ENCODE data around the gene CHCHD10. TPM values are rescaled to one million over a fixed set of nuclear protein-coding genes. Genes with fewer than 3 reads are reported as not detected.

The CHCHD10 gene
- total RNA-seq, 1 experiment from 2014 or later, result 86.0 TPM

GRCh38 chr22:23787910-23788309 lies 20.1 kb upstream of the CHCHD10 start:
- intact Hi-C loops (cut with micrococcal nuclease), result no loop called here
- TSS peak; percentile 43 for BruUV-seq (replicated peaks)
- peak overlapping the region; percentile 80 for H3K4me3 Mint-ChIP-seq (ENCODE audit: unreplicated experiment)

GRCh38 chr22:23787600-23787896 lies 19.8 kb upstream of the CHCHD10 start:
- ChIA-PET POLR2A (interaction anchor here (0.7 to 1.4 kb wide), 5 partner anchors 13 to 106 kb away, joined by 3 to 6 read pairs (median 4); partner anchors contain the start of genes MIF and MMP11), CTCF (interaction anchor here (0.6 kb wide), 1 partner anchor 101 kb away, joined by 4 read pairs; no protein-coding TSS in a partner anchor)
- intact Hi-C loops (cut with micrococcal nuclease), result no loop called here
- peak overlapping the region; percentile 42 for H3K27ac Mint-ChIP-seq (ENCODE audit: low read depth, unreplicated experiment)
- peaks cover 9% of the 10 kb centered on the region for H3K4me1 Mint-ChIP-seq (ENCODE audit: insufficient read depth, unreplicated experiment)
- peaks cover 16% of the 10 kb centered on the region for H3K36me3 Mint-ChIP-seq (ENCODE audit: insufficient read depth, unreplicated experiment)
- peak overlapping the region; percentile 80 for H3K4me3 Mint-ChIP-seq (ENCODE audit: unreplicated experiment)
- H3K9me3 Mint-ChIP-seq (ENCODE audit: unreplicated experiment), result no peaks in the 10 kb centered on the region
- DNase-seq (ENCODE audit: unreplicated experiment), result no peak
- H3K27me3 Mint-ChIP-seq (ENCODE audit: insufficient read depth, unreplicated experiment), result no peaks in the 10 kb centered on the region
- no peak for TF ChIP-seq CTCF (IDR thresholded peaks at IDR 0.05; ENCODE audit: unreplicated experiment)
- no TSS peak for BruUV-seq (replicated peaks)

More at GRCh38 chr22:23787910-23788309, 20.1 kb upstream of the CHCHD10 start:
- ChIA-PET CTCF (no interaction called here), POLR2A (interaction anchor here (0.7 to 1.4 kb wide), 6 partner anchors 13 to 106 kb away, joined by 3 to 6 read pairs (median 4); partner anchors contain the start of genes MIF, MMP11 and ZNF70)
- no peak for TF ChIP-seq CTCF (IDR thresholded peaks at IDR 0.05; ENCODE audit: unreplicated experiment)
- Mint-ChIP-seq H3K27ac (ENCODE audit: low read depth, unreplicated experiment) (peak overlapping the region; percentile 42), H3K9me3 (ENCODE audit: unreplicated experiment) (no peaks in the 10 kb centered on the region), H3K27me3 (ENCODE audit: insufficient read depth, unreplicated experiment) (no peaks in the 10 kb centered on the region), H3K36me3 (ENCODE audit: insufficient read depth, unreplicated experiment) (peaks cover 20% of the 10 kb centered on the region), H3K4me1 (ENCODE audit: insufficient read depth, unreplicated experiment) (peaks cover 9% of the 10 kb centered on the region)
- DNase-seq (ENCODE audit: unreplicated experiment), result no peak

- H3K4me3 Mint-ChIP-seq (ENCODE audit: unreplicated experiment), result peak within 1 kb of the TSS; percentile 80
- H3K9me3 Mint-ChIP-seq (ENCODE audit: unreplicated experiment), result no peaks in the 10 kb centered on the region
- intact Hi-C loops (cut with micrococcal nuclease), result no loop called here
- peaks cover 11% of the 10 kb centered on the region for H3K36me3 Mint-ChIP-seq (ENCODE audit: insufficient read depth, unreplicated experiment)
- no peak for TF ChIP-seq CTCF (IDR thresholded peaks at IDR 0.05; ENCODE audit: unreplicated experiment)
- no TSS peak for BruUV-seq (replicated peaks)
- peak; percentile 88 for DNase-seq (ENCODE audit: unreplicated experiment)
- H3K4me1 Mint-ChIP-seq (ENCODE audit: insufficient read depth, unreplicated experiment), result peaks cover 9% of the 10 kb centered on the region
- ChIA-PET CTCF (interaction anchor here (0.6 kb wide), 1 partner anchor 101 kb away, joined by 4 read pairs; no protein-coding TSS in a partner anchor), POLR2A (interaction anchor here (0.7 to 1.4 kb wide), 4 partner anchors 12 to 107 kb away, joined by 3 to 6 read pairs (median 4); partner anchors contain the start of genes MIF and MMP11)
- no peaks in the 10 kb centered on the region for H3K27me3 Mint-ChIP-seq (ENCODE audit: insufficient read depth, unreplicated experiment)
- H3K27ac Mint-ChIP-seq (ENCODE audit: low read depth, unreplicated experiment), result peak within 1 kb of the TSS; percentile 42
Measured at GRCh38 chr22:23786752-23787599, 19.2 kb upstream of the CHCHD10 start, which contains the start of gene SMARCB1. SMARCB1 (plus strand) TSS chr22:23786966; CDS start chr22:23787170, 204 bp downstream.

- peaks cover 5% of the 10 kb centered on the region for H3K36me3 Mint-ChIP-seq (ENCODE audit: insufficient read depth, unreplicated experiment)
- H3K4me1 Mint-ChIP-seq (ENCODE audit: insufficient read depth, unreplicated experiment), result peaks cover 15% of the 10 kb centered on the region
- H3K27ac Mint-ChIP-seq (ENCODE audit: low read depth, unreplicated experiment), result no peak overlapping the region
- H3K9me3 Mint-ChIP-seq (ENCODE audit: unreplicated experiment), result no peaks in the 10 kb centered on the region
- POLR2A ChIA-PET, result interaction anchor here (1.0 kb wide), 1 partner anchor 11 kb away, joined by 4 read pairs; no protein-coding TSS in a partner anchor
- DNase-seq (ENCODE audit: unreplicated experiment), result no peak
- TSS peak; percentile 85 for BruUV-seq (replicated peaks)
- intact Hi-C loops (cut with micrococcal nuclease), result no loop called here
- TF ChIP-seq CTCF (IDR thresholded peaks at IDR 0.05; ENCODE audit: unreplicated experiment), result no peak
- CTCF ChIA-PET, result interaction anchor here (0.6 to 1.0 kb wide), 3 partner anchors 17 to 582 kb away, joined by 3 to 6 read pairs (median 5); no protein-coding TSS in a partner anchor
- H3K27me3 Mint-ChIP-seq (ENCODE audit: insufficient read depth, unreplicated experiment), result no peaks in the 10 kb centered on the region
- H3K4me3 Mint-ChIP-seq (ENCODE audit: unreplicated experiment), result peak overlapping the region; percentile 80
Measured at GRCh38 chr22:23786261-23786710, 18.5 kb upstream of the CHCHD10 start.
